Tibial nerve (tissue), 4 donors: Measurements from ENCODE around the gene FMNL2.

Experiments used
- CTCF ChIP-seq, 5 experiments: fragments of 200-600 bp in 3 of 5; fragments of 450-650 bp in 2 of 5; sonication (generic) in 3 of 5; IDR thresholded peaks; one replicate each; pipeline ENCODE4 v1.5.1; 2016 to 2019; ENCODE audit warnings: antibody characterized with exemption in 5 of 5, mild to moderate bottlenecking in 3 of 5, moderate library complexity in 2 of 5
- EP300 ChIP-seq, 2 donors: sonication (generic); formaldehyde crosslinking; IDR thresholded peaks; one replicate each; pipeline ENCODE4 v1.6.1; 2017; ENCODE audit warnings: antibody characterized with exemption in 2 of 2, mild to moderate bottlenecking in 1 of 2

GRCh38 chr2:152617456-152618192, 282.6 kb downstream of the FMNL2 start:
- no peak for TF ChIP-seq EP300 (IDR thresholded peaks at IDR 0.05)
- no peak for TF ChIP-seq CTCF (IDR thresholded peaks at IDR 0.05)
